Activated CD8-positive, alpha-beta memory T cell treated with anti-CD3 and anti-CD28 coated beads, Interleukin-2, amount 50 U/mL, for 1 hour (primary cell): ENCODE measurements around the gene FXYD2.

Experiments
- DNase-seq: peaks from one replicate; pipeline ENCODE4 v3.0.0-alpha.2; 2020; ENCODE audit errors: extremely low read depth

Gene FXYD2

GRCh38 chr11:117835576-117835975 lies 11.0 kb upstream of the FXYD2 start:
- no peak for DNase-seq

- no peak for DNase-seq
Measured at GRCh38 chr11:117834838-117835443, 10.4 kb upstream of the FXYD2 start.

DNA sequence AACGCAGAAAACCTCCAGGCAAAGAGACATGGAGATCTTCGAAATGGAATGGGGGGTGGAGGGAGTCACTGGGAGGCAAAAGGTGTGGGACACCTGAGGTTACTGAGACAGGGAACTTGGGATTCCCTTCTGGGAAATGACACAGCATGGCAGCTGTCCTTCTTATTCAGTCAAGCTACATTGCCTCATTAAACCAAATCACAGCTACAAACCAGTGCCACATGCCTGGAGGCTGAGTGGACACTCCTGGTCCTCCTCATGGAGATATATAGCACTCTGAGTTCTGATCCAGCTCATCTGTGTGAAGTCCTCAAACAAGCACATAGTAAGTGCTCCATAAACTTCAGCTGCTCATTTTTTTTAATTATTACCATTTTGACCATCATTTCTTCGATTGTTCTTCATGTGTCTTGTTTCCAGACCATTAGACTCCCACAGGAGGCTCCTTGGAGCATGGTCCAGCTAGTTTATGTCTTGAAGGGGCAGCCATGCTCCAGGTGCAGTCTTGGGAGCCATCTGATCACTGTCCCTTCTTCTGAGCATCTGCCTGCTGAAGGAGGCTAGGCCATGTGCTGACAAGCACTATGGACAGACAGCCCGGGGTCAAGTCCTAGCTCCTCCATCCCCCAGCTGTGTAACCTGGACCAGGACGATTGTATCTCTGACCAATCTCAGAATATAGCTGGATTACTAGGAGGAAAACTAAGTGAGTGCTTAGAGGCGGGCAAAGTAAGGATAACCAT lies 9.7 kb upstream of the FXYD2 start:
- DNase-seq, result no peak

- no peak for DNase-seq
Measured at GRCh38 chr11:117833401-117833891, 8.9 kb upstream of the FXYD2 start.

GRCh38 chr11:117832511-117832910 lies 8.0 kb upstream of the FXYD2 start:
- DNase-seq, result no peak

DNA sequence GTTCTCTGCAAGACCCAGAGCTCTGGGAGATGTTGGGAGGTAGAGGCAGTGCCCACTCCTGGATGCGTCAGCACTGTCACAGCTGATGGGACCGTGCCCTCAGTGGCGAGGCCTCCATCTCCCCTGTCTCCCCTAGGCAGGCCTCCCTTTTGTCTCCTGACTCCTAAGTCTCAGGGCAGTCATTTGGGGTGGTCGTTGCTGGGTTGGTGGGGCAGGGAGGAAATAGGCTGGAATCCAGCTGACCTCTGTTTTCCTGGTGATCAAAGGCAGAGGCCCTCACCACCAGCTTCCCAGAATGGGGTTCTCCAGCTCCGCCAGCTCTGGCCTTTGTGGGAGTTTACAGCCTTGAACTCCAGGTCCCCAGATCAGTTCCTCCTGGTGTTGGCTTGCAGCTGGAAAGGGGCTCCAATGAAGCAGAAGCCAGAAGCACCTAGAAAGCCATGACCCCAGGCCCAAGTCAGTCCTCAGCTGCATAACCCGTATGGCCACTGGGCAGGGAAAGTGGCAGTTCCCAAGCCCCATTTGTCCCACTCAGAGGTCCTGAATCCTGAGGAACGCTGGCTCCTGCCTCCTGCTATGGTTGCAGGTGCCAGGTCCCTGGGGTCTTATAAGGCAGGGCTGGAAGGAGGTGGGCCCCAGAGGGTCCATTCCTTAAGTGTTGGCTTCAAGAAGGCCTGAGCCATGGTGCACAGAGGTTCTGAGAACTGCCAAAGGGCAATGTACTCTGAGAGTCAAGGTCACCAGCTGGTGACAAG lies 7.3 kb upstream of the FXYD2 start:
- DNase-seq, result no peak

DNA sequence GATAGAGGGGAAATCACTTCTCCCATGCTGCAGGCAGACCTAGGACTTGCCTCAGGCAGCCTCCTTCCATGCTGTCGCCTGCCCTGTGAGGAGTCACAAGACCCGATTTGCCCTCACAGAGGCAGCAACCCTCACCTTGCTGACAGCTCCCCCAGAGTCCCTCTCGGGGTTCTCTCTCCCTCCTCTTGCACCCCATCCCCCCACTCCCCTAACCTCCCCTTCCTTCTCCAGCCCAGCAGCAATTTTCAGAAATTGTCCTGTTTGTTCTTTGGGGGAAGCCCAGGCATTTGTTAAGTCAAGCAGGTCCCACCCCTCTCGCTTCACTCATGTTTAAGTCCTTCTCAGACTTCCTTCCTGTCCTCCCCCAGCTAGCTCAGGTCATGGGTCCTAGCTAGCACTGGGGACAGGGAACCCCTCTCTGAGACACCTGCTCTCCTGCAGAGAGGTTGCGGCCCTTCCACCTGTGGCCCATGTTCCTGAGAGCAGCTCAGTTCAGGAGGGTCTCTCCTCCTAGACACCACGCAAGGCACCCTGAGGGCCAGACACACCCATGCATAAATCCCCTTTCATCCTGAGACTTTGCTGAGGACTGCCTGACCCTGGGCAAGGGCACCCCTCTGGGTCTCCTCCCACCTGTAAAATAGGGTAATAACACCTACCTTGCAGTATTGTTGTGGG lies 6.3 kb upstream of the FXYD2 start:
- DNase-seq, result no peak

GRCh38 chr11:117830072-117830471 lies 5.5 kb upstream of the FXYD2 start:
- DNase-seq, result no peak

- no peak for DNase-seq
Measured at GRCh38 chr11:117829369-117829725, 4.8 kb upstream of the FXYD2 start.

DNA sequence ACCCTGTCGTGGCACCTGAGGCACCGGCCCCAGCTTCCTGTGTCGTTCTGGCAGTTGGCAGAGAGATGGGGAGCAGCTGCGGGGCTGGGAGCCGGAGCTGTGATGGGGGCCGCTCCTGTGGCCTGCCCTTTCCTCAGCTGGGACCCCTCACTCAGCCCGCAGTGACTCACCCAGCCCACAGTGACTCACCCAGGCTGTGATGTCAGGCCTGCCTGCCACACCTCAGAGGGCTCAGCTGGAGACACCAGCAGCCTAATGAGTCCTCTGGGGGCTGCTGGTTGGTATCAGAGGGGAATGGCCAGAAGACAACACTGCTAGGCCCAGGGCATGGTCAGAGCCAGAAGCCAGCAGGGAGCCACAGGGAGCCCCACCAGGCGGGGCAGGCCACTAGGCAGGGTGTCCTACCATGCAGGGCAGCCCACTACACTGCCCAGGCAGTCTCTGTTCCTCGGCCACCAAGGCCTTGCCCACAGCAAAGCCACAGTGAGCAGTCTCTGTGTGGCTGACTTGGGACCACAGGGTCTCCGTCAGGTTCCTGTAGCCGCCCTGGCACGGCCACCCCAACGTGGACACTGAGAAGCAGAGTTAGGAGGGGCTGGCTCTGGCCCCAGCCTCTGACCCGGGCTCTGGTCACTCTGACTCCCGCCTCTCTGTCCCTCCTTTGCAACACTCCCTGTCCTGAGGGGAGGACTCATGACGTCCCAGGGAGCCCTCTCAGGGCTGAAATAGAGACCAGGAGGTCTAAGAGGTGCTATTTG lies 4.2 kb upstream of the FXYD2 start:
- peak; percentile 76 for DNase-seq

DNA sequence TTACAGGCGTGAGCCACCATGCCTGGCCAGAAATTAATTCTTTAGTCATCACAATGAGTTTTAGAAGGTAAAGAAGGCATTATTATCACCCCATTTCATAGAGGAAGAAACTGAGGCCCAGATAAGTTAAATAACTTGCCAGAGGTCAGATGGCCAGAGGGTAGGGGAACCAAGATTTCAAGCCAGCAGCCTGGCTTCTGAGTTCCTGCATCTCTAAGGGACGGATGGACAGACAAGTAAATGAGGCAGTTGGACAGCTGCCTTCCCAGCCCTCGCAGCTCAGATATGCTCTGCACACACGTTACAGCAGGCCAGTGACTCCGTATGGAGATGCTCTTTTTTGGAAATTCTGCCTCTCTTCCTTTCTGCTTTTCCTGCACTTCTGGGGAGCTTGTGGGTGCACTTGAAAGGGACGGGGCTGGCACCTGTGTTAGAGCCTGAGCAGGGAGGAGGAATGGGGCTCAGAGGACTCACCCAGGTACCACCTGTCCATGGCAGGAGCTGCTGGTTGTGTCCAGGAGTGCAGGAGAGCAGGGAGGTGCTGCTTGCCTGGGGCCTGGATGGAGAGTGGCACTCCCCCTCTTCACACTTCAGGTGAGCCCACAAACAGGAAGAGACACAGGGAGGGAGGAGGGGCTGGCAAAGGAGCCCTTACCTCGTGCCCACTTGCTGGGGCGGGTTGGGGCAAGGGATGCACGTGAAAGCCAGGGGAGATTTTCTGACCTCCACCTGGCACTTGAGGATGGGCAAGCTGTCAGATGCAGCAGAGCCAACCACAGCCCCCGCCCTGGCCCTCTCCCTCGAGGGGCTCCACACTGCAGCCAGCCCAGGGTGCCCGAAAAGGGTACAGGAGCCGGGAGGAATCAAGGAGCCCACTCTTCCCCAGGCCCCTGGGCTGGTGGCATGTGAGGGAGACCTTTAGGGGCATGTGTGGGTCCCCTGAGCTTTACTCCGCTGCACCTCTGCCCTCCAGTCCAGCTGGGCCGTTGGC lies 3.3 kb upstream of the FXYD2 start:
- no peak for DNase-seq

DNA sequence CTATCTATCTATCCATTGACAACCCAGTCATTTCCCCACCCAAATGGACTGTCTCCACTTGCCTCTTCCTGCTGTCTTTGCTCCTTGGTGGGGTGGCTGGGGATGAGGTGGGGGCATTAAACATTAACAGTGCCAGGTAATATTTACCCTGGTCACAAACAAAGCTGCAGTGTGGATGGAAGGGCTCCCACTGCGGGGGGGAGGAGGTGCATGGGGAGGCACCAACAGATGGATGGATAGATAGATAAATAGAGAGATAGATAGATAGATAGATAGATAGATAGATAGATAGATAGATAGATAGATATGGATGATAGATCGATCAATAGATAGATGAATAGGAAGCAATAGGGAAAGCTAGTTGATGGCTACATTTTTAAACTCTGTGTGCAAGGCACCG lies 2.3 kb upstream of the FXYD2 start:
- no peak for DNase-seq

DNA sequence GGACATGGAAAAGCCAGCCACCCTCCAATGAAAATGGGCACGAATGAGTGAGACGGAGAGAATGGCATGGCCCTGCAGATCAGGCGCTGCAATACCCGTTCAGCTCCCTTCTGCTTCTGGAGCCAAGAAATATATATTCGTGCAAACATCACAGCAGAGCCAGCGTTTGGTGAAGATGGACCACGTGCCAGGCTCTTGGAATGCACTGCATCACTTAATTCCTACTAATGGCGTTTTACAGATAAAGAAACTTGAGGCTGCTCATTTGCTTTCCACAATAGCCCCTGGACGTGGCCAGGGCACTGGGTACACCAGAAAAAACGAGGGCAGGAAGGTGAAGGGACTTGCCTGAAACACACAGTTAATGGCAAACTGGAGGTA lies 1.6 kb upstream of the FXYD2 start:
- DNase-seq, result no peak

- no peak for DNase-seq
Measured at GRCh38 chr11:117825538-117826189, 1.1 kb upstream of the FXYD2 start.

DNA sequence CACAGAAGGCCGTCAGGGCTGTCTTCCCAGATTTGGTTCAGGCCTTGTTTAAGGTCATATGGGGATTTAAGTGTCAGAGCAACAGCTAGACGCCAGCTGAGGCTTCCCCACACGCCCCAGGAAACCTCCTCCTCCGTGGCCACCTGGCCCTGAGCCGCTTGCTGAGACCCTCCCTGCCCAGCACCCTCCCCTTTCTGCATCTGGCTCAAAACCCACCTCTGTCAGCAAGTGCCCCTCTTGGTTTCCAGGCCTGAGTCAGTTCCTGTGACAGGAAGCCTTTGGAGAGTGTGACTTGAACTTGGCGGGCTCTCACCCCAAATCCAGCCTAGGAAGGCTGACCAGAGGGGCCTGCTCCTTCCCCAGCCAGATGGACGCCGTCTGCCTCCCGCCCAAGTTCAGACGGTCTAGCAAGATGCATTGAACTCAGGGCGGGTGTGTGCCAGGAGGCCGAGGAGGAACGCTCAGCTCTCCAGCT lies 561 bp downstream of the FXYD2 start:
- no peak for DNase-seq

DNA sequence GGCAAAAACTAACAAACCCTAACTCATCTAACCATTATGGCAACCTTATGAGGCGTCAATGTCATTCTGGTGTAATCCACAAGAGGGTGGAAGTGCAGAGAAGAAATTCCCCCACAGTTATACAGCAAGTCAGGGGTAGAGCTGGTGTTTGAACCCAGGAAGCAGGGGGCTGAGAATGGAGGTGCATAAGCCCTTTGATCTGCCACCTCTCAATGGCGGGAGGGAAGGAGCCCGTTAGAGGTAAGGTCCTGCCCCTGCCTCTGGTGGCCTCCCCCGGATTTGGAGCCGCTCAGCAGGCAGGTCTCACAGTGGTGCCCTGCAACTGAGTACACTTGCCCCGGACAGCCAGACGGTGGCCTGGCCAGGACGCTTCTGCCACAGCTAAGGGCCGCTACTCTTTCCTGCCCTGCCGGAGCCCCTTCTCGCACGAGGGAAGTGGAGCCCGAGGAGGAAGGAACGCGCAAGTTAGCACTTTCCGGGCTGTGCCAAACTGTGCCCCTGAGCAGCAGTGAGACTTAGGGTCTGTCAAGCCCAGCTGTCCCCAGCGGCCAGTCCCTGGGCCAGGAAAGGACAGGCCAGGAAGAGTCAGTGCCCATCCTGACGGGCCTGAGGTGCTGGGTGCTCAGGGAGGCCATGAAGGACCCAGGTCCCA lies 1.1 kb downstream of the FXYD2 start:
- DNase-seq, result no peak

- no peak for DNase-seq
Measured at GRCh38 chr11:117822074-117823033, 2.2 kb downstream of the FXYD2 start.

GRCh38 chr11:117821431-117821830 lies 3.1 kb downstream of the FXYD2 start:
- no peak for DNase-seq
